UCSD-AML1 (cell line): ENCODE measurements around the gene KAT7.

Experiments
- DNase-seq: peaks from one replicate; lab custom pipeline; 2025; ENCODE audit not compliant: unreplicated experiment; lab: John Stamatoyannopoulos, UW

The KAT7 gene

DNA sequence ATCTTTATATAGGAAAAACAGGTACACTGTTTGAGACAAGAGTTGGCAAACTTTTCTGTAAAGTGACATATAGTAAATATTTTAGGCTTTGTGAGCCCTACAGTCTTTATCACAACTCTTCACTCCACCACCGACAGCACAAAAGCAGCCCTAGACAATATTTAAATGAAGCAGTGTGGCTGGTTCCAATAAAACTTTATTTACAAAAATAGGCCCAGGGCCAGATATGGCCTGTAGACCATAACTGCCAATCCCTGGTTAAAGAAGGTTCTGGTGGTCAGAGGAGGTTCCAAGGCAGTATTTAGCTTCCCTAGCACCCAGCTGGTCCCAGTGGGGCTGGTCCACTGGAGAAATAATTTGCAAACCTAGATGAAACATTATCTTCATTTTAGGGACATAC lies 28.2 kb upstream of the KAT7 start:
- no peak for DNase-seq

DNA sequence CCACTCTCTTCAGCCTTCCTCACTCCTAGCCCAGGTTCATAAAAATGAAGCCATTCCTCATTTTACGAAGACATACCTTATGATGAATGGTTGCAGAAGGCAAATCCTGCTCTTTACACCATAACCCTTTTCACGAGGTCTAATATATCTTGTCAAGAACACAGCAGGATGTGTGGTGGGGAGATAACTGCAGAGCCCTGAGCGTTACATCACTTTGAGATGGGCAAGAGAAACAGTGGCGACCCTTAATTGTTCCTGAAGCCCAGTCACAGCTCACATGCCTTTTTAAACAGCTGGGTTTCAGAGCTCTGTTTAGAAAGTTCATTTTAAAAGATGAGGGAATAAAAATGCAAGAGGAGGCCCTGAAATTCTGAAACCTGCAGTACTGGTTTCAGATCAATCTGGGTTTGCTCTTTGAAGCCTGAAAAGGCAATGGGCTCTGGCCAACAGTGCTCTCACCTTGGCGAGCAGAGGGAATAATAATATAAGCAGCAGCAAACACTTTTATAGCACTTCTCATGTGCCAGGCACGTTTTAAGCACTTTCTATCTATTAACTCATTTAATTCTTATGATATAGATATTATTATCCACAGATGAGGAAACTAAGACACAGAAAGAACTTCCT lies 27.4 kb upstream of the KAT7 start:
- no peak for DNase-seq

DNA sequence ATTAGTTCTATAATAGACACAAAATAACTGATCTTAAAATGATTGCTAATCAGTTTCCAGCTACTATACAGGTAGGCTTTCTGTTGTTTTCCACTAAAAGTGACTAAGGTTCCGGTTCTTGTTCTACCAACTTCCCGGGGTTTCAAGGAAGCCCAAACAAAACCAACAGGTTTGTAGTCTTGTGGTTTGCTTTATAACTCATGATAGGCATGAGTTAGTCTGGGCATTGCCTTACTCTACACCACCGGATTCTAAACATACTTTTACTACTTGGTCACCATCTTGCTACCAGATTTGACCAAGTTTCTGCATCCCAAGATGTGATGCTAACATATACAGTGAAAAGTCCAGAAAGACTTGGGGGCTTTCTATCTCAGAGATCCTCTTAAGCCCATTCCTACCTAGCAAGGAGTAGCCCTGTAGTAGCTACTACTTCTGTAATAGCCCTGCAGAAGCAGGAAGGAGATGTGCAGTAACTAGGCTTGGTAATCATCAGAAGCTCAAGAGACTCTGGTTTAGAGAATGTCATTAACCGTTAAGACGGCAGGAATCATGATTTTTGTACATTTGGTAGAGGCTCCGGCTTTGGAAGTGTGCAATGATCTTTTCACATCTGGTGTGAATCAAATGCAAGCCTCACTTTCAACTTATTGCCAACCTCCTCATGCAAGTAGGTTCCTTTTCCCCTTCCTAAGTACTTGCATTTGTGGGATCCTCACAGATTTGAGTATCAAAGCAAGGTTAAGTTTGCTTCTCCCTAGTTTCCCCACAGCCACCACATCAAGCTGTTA lies 26.1 kb upstream of the KAT7 start:
- DNase-seq = no peak

DNA sequence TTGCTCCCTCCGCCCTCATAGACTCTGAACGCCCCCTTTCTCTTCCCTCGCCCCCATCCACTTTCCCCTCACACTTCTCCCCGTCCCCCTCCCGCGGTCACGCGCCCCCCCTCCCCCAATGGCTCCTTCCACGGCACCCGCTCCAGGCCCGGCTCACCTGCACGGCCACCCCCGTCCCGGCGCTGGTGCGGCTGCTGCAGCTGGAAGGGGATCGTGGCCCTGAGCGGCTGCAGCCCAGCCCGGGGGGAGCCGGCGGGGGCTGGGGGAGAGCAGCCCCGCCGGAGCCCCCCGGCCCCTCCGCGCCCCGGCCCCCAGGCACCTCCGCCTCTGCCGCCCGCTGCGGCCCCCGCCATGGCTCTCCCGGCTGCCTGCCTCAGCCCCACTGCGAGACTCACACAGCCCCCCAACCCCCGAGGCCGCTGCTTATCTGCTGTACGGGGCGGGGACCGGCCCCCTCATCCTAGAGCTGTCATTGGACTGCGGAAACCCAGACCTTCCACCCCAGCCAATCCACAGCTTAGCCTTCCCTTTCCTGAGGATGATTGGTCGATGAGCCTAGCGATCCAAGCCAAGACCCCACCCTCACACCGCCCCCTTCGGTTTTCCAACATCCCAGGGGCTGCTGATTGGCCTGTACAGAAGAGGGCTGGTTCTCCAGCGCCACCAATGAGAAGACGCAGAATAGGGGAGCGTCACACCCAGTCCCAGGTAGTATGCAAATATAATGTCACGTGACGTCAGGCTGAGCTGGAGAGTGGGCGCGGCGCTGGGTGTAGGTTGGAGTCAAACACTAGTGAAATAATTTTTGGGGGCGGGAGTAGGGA lies 24.5 kb upstream of the KAT7 start, which contains the start of gene FAM117A:
TSS of gene FAM117A (minus strand) at position 397 of the 824 bp plus-strand sequence. CDS start at position 353, 44 bp downstream.
- peak; percentile 95 for DNase-seq

DNA sequence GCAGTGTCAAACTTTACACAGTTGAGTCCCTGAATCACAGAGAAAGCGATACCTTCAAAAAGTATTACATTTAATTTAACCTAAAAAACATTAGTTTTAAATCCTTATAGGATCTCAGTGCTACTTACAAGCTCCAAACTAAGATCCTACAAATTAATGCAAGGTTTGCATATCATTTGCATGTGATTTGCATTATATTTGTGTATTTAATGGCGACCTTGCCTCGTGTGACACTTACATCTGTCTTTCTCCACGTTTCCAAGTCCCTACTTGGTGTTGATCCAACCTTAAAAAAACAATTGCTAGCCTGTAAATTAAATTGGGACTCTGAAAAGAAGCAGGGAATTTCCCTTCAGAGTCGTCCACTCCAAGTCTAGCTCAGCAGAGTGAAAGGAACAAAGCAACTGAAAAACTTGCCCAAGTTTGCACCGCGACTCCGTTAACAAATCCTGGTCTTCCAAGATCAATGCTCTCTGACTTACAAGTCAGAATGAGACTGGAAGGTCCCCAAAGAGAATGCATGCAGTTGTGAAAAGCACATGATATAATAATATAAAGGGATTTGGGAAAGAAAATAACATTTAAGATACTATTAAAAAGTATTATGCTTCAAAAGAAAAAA lies 23.8 kb upstream of the KAT7 start:
- DNase-seq = no peak

DNA sequence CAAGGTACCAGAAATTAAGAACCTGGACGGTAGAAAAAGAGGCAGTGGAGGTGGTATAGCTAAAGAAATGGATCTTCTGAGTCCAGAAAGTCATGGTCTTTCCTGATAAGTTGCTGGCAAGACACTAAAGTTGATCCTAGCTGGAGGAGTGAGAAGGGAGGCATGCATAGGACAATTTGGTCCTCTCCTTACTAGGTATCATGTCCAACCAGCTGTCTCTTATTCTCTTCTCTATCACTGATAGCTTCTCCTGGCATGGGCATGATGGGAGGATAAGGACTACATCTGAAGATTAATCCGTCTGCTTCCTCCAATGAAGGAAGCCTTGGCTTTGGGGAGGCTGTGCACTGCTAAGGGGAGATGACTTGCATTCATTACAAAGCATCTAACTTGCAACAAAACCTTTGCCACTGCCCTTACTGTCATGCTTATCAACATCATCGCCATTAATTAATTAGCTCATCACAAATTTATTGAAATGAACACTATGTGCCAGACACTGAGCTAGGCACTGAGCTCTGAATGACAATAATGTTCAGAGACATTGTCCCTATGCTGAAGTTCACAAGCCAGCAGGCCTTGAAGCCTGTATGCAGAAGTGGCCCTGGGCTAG lies 21.5 kb upstream of the KAT7 start:
- DNase-seq = no peak

DNA sequence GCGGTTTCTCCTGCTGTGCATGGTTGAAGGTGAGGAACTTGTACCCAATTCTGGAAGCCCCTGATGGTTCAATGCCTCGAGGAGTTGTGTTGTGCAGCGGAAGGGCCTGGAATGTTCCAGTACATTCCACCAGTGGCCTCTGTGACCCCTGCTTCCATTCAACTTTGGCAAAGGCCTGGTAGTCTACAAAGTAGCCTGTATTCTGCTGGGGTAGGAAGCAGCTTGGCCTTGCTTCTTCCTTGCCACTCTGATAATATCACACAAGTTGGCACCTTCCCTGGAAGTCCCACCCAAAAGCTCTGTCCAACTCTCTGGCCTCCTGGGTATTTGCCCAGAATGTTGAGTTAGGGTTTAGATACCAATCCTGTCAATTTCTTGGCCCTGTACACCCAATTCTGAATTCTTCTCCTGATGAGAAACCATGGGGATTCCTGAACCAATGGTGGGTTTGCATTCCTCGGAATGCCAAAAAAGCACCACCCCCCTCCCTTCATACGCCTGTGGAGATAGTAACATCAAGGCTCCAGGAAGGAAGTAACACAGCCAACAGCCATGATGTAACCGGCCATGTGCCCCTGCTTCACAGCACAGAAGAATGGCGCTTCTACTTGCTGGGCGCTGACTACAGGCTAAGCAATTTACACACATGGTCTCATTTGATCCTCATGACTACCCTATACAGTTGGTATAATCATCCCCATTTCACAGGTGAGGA lies 12.8 kb upstream of the KAT7 start:
- no peak for DNase-seq

DNA sequence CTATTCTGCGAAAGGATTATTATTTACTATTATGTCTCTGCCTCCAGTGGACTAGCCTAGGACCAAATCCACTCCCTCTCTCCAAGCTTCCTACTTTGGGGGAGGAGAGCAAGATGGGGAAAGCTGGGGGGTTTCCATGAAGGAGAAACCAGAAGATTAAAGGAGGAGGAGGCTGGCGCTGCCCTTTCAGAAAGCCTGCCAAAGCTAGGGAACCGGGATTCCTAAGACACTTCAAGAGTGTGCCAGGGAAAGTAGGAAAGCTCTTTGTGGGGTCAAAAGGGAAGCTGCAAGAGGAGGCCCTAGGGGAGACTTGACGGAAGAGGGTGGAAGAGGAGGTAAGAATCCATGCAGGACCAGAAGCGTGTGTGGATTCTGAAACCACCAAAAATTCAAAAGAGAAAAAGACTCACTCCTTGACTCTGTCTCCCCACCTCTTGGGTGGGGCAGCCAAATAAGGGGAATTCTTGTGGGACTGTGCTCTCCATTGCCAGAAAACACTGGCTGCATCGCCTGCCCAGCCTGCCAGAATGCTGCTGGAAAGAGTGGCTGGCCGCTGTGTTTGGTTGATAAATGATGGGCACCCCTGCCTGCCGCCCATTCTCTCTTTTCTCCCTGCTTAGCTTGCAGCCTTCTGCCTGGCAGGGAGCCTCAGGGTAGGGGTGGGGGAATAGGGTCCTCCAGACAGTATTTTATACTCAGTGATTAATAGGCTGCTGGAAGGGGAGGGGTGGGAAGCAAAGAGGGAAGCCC lies 11.8 kb upstream of the KAT7 start:
- DNase-seq = no peak

DNA sequence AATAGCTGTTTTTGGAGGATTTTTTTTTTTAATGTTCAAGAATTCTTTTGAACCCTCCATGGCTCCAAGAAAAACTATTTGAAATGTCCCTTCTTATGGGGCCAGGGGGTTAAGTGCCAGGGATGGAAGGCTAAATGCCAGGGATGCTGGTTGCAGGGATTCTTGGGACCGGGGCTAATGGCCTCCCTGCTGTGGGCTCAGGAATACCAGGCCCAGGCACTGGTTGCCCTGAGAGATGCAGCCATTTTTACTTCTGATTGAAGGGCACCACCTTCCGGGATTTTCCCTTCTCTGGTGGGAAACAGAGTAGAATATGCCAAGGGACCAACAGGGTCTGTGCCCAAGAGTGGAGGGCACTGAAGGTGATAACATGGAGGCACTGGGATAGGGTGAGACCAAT lies 10.9 kb upstream of the KAT7 start:
- DNase-seq = no peak

DNA sequence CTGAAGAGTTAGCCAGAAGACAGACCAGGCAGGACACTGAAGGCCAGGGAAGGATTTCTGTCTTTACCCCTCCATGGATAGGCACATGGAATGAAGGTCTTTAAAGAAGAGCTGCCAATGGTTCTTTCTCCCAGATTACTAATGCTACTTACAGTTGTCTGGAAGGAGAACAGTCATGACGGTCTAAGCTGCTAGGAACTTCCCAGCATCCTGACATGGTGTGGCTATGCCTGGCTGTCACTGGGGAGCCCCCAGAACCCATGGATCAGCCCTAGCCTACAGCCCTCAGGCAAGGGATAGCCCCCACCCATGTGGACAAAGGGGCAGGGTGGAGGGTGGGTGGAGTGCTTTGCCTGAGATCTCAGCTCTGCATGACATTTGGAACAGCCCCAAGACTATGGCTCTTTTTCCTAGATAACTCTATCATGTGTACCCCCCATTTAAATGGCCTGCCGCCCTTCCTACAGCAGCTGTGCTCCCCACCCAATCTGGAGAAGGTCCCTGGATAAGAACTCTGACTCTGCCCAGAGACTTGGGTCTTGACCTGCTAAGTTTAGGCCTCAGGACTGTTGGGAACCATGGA lies 9.2 kb upstream of the KAT7 start:
- no peak for DNase-seq

DNA sequence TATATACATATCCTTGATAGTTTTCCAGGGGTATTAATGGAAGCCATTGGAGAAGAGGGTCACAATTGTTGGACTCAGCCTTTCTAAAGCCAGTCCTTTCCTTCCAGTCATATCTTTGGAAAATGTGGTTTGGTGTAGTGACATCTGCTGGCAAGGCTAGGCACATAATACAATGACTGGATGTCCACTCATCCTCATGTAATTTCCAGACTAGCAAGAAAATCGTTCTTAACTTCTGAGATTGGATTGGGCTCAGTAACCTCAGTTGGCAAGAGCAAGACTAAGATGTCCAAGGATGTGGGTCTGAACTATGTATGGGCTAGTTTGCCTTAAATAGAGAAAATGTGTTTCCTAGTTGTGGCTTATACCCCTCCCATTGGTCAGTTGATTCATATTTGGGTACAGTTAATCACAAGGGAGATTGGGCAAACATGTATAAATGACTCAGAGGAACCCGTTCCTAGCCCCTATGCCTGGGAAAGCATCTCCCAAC lies 8.7 kb upstream of the KAT7 start:
- no peak for DNase-seq

DNA sequence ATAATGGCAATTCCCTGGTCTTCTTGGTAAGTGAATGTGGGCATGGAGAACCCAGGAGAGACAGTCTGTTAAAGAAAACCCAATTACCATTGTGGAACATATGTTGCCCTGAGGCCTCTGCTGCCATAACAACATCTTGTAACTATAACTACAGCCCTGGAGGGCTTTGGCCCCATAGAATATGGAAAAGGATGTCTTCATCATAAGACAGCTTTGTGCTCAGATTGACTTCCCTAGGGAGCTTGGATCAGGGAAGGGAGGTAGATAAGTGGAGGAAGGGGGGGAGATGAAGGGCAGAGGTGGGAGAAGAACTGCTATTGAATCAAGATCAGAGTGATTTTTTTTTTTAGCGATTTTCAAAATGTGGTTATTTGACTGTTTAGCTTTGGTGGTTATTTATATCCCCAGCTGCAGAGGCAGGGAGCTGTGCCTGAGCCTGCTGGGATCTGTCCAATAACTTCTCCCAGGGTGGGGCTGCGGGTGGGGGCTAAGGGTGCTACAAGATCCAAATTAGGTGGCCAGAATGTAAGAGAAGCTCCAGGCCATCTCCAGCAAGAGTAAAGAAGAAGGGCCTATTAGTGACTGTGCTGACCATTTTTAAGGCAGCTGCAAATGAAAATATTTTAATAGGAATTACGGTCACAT lies 5.3 kb upstream of the KAT7 start:
- DNase-seq = no peak

DNA sequence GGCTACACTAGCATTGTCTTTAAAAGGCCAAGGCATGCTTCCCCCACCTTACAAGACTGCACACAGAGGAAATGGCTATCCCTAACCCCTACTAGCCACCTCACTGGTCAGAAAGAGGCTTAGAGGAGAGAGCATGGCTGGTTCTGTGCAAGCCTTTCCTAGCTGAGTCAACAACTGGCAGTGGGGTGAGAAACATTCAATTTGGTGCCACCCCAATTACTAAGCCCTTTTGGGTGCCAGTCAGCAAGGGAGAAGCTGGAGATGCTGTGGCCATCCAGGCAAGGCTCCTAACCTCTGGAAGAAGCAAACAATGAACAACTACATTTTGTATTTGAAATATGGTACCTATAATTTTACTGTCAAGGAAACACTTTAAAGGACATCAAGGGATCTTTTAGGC lies 4.7 kb upstream of the KAT7 start:
- no peak for DNase-seq

DNA sequence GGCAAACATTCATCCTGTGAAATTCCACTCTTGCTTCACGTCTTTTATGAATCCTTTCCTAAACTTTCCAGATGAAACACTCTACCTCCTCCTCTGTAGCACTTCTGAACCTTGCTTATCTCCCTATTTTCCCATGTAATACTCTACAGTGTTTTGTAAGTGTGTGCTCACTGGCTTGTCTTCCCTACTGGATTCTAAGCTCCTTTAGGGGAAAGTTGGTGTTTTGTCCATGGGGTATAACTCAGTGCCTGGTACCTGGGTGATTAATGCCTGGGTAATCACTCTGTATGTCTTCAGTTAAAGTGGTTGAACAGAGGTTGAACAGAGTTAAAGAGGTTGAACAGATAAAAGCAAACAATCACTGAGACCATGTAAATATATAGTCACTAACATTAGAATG lies 3.8 kb upstream of the KAT7 start:
- DNase-seq = no peak

DNA sequence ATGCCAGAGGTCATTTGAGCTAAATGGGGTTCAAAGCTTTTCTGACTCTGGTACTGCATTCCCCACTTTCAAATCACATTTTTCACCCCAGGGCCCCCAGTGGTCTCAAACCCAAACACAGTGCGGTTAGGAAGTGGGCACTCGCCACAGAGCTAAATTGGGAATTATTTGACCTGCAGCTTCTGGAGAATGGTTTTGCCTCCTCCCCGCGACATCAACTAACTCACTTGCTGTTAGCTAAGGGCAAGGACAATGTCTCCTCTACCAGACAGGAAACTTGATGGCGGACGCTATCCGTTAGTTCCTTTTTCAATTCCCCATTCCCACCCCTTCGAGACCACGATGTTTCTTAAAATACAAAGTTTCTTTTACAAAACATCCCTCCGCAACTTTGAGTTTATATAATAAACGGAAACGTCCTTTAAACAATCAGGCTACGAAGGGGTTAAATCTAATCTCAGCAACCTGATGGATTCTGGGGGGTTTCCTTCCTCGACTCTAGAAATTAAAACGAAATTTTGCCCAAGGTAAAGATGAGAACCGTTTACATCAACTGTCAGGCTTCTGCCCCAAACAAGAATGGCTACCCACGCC lies 500 bp upstream of the KAT7 start:
- peak; percentile 35 for DNase-seq

DNA sequence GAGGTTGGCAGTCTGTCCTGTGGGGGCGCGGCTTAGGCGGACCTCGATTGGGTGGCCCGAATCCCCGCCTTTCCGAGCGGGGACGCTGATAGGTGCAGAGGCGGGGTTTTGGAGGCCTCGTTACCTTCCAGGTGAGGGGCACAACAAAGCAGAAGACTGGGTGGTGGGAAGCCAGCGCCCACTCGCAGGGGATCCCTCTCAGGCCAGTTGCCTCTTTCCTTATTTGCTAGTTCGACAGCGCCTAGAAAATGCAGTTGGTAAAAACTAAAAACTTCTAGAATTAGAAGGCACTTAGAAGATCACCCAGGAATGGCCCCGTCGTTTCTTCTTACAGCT lies 730 bp downstream of the KAT7 start:
- DNase-seq = no peak

DNA sequence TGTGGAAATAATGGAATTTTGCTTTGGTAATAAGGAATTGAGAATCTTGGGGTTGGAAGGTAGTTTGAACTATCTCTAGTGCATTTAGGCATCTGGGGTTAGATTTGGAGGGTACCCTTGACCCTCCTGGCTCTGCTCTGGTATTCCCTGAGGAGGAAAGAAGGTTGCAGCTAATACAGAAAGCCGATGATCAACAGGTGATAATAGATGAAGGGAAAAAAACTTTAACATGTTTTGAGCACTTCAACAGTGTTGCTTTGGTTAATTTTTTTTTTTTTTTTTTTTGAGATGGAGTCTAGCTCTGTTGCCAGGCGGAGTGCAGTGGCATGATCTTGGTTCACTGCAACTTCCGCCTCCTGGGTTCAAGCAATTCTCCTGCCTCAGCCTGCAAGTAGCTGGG lies 4.8 kb downstream of the KAT7 start:
- DNase-seq = no peak

DNA sequence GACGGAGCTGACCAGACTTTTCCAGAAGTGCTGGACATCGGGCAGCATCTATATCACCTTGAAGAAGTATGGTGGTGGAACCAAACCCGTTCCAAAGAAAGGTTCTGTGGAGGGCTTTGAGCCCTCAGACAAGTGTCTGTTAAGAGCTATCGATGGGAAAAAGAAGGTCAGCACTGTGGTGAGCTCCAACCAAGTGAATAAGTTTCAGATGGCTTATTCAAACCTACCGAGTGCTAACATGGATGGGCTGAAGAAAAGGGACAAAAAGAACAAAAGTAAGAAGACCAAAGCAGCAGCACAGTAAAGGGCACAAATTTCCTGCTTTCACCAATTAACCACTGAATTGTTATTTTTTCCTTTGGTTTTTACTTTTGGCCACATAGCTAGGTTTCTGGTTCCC lies 6.9 kb downstream of the KAT7 start:
- no peak for DNase-seq
